Panc1 (cell line): ENCODE results near the gene KLHL42. TPM values are rescaled to one million over a fixed set of nuclear protein-coding genes. Genes with fewer than 3 reads are reported as not detected.
A peak's percentile ranks its signal among the peaks of the same experiment; 100 is the strongest.

Experiments
- ATAC-seq: fragments of 200-7000 bp; cut with Tn5 transposase; 2 replicates; pipeline ENCODE4 v1.9.1; 2020; ENCODE audit warnings: mild to moderate bottlenecking, moderate library complexity
- BruUV-seq: library from RNA; stranded (reverse); fragments of 400-500 nt; replicated peaks from 2 replicates; lab custom pipeline; 2021; lab: Mats Ljungman, UMichigan
- CTCF ChIA-PET: fragments of 300-600 bp; sonication (Branson Sonifier 250); formaldehyde crosslinking; loops from one replicate; lab custom pipeline; 2022; ENCODE audit warnings: antibody characterized with exemption; lab: Charles Lee
- POLR2A ChIA-PET: fragments of 300-600 bp; sonication (Branson Sonifier 250); formaldehyde crosslinking; loops from one replicate; lab custom pipeline; 2022; ENCODE audit warnings: antibody characterized with exemption; lab: Charles Lee
- DNase-seq: peaks from one replicate; pipeline ENCODE4 v3.0.0-alpha.2; 2010; ENCODE audit warnings: low read depth, low spot score
- H3K27ac ChIP-seq: 2 replicates; pipeline ENCODE4 v1.5.1; 2011; ENCODE audit warnings: mild to moderate bottlenecking, low read length, inconsistent platforms
- H3K27me3 ChIP-seq: fragments of 200-500 bp; sonication (Bioruptor generic); 2 replicates; pipeline ENCODE4 v1.6.0; 2014; ENCODE audit warnings: low read length, inconsistent platforms; ENCODE audit not compliant: control insufficient read depth, insufficient read depth
- H3K36me3 ChIP-seq: fragments of 200-500 bp; sonication (Bioruptor generic); 2 replicates; pipeline ENCODE4 v1.5.1; 2014; ENCODE audit warnings: inconsistent platforms, mild to moderate bottlenecking, low read length, moderate library complexity; ENCODE audit not compliant: control insufficient read depth, insufficient read depth
- H3K4me1 ChIP-seq: 2 replicates; pipeline ENCODE4 v1.5.1; 2011; ENCODE audit warnings: inconsistent platforms, mild to moderate bottlenecking, low read length, moderate library complexity; ENCODE audit not compliant: control insufficient read depth, insufficient read depth
- H3K4me3 ChIP-seq, 2 experiments: 2 replicates each; pipeline ENCODE4 v1.5.1; 2011 to 2012; ENCODE audit warnings: low read depth in 2 of 2, low read length in 2 of 2, mild to moderate bottlenecking in 2 of 2, inconsistent platforms in 1 of 2, moderate library complexity in 1 of 2
- H3K9me3 ChIP-seq: fragments of 200-500 bp; sonication (Bioruptor generic); 2 replicates; pipeline ENCODE4 v1.5.1; 2014; ENCODE audit warnings: low read depth, mild to moderate bottlenecking, inconsistent platforms, low read length, moderate library complexity; ENCODE audit not compliant: control insufficient read depth, insufficient read depth
- CTCF ChIP-seq: fragments of 450-650 bp; IDR thresholded peaks from 2 replicates; pipeline ENCODE4 v1.5.1; 2017; ENCODE audit warnings: mild to moderate bottlenecking
- POLR2AphosphoS5 ChIP-seq: IDR thresholded peaks from 2 replicates; pipeline ENCODE4 v1.6.1; 2012; ENCODE audit warnings: mild to moderate bottlenecking, low read depth, low read length, moderate library complexity
- REST ChIP-seq, 2 experiments: IDR thresholded peaks; 2 replicates each; pipeline ENCODE4 v1.6.1; 2011 to 2012; ENCODE audit warnings: low read depth in 2 of 2, control low read depth in 1 of 2, low read length in 1 of 2, mild to moderate bottlenecking in 1 of 2, moderate library complexity in 1 of 2; ENCODE audit not compliant: insufficient read depth in 1 of 2
- SIN3A ChIP-seq: IDR thresholded peaks from 2 replicates; pipeline ENCODE4 v1.6.1; 2012; ENCODE audit warnings: low read depth, mild to moderate bottlenecking, low read length, moderate library complexity, borderline replicate concordance; ENCODE audit not compliant: insufficient read depth
- TCF7L2 ChIP-seq: IDR thresholded peaks from 2 replicates; pipeline ENCODE4 v1.6.1; 2011; ENCODE audit warnings: mild to moderate bottlenecking, low read depth, low read length, inconsistent platforms
- in situ Hi-C: cut with HindIII; loops from 2 replicates; pipeline ENCODE4 v1.10.0; 2016; ENCODE audit warnings: low sequenced_read_pairs, low pct_unique_long_range_greater_than_20kb
- intact Hi-C: fragments of 100-400 bp; cut with micrococcal nuclease; formaldehyde crosslinking; loops from one replicate; pipeline ENCODE4 v1.10.0; 2022; ENCODE audit not compliant: unreplicated experiment
- total RNA-seq: library from RNA; stranded (reverse); gene quantifications from one replicate; pipeline ENCODE4 v1.2.1, GENCODE V29; 2021; ENCODE audit not compliant: unreplicated experiment

Gene KLHL42
- total RNA-seq, 1 experiment from 2014 or later, result 35.2 TPM

GRCh38 chr12:27778206-27778605 lies 1.8 kb upstream of the KLHL42 start:
- H3K27me3 ChIP-seq, result no peaks in the 10 kb centered on the region
- DNase-seq, result no peak
- CTCF ChIA-PET, result no interaction called here
- no peaks in the 10 kb centered on the region for H3K9me3 ChIP-seq
- ATAC-seq, result no peak
- H3K4me1 ChIP-seq, result peaks cover 22% of the 10 kb centered on the region
- in situ Hi-C loops (no loop called here), intact Hi-C loops (no loop called here)
- no peak overlapping the region for H3K4me3 ChIP-seq
- H3K27ac ChIP-seq, result no peak overlapping the region
- peaks cover 5% of the 10 kb centered on the region; the same call in 1 of the 2 replicates for H3K36me3 ChIP-seq
- TF ChIP-seq CTCF (no peak), POLR2AphosphoS5 (no peak), REST (IDR thresholded peaks at IDR 0.05; ENCODE audit: insufficient read depth in 1 of 2, low read depth in 2 of 2, low read length in 1 of 2) (no peak), SIN3A (no peak), TCF7L2 (no peak)
- POLR2A ChIA-PET, result interaction anchor here (0.6 kb wide), 1 partner anchor 23 kb away, joined by 6 read pairs; no protein-coding TSS in a partner anchor
- BruUV-seq, result no TSS peak

- peak; percentile 23 for ATAC-seq
- in situ Hi-C loops, result no loop called here
These were observed 565 bp upstream of the KLHL42 start for GRCh38 chr12:27779416-27779919.

More at GRCh38 chr12:27779416-27779919, 565 bp upstream of the KLHL42 start:
- Histone ChIP-seq H3K4me3 (peak overlapping the region; percentile 68 to 88), H3K27me3 (no peaks in the 10 kb centered on the region), H3K9me3 (no peaks in the 10 kb centered on the region), H3K27ac (peak overlapping the region; percentile 91), H3K4me1 (peaks cover 22% of the 10 kb centered on the region), H3K36me3 (peaks cover 5% of the 10 kb centered on the region; the same call in 1 of the 2 replicates)
- TF ChIP-seq CTCF (no peak), TCF7L2 (no peak), SIN3A (no peak), REST (IDR thresholded peaks at IDR 0.05; ENCODE audit: insufficient read depth in 1 of 2, low read depth in 2 of 2, low read length in 1 of 2) (no peak), POLR2AphosphoS5 (no peak)
- intact Hi-C loops, result no loop called here
- CTCF ChIA-PET, result interaction anchor here (0.6 kb wide), 1 partner anchor 73 kb away, joined by 5 read pairs; no protein-coding TSS in a partner anchor
- POLR2A ChIA-PET, result interaction anchor here (0.6 kb wide), 1 partner anchor 26 kb away, joined by 3 read pairs; no protein-coding TSS in a partner anchor
- no TSS peak for BruUV-seq
- no peak for DNase-seq
